ENCODE results near the gene NAB2.
A peak's percentile ranks its signal among the peaks of the same experiment; 100 is the strongest.

The NAB2 gene

GRCh38 chr12:57088354-57089270 lies at the start of gene NAB2:
TSS of gene NAB2 (plus strand) at chr12:57089114. CDS start at chr12:57089272, 158 bp downstream.
- H3K9ac ChIP-seq (ENCODE audit: low read length), result peak within 1 kb of the TSS; percentile 98
- H3K4me3 ChIP-seq (ENCODE audit: low read length), result peak within 1 kb of the TSS; percentile 94
- no peaks in the 10 kb centered on the region for H3K27me3 ChIP-seq (replicated peaks; ENCODE audit: control insufficient read depth, insufficient read depth, low read length)
- H3K9me3 ChIP-seq (ENCODE audit: control insufficient read depth, low read length), result no peaks in the 10 kb centered on the region
- DNase-seq (ENCODE audit: low read depth), result peak; percentile 99
- peaks cover 52% of the 10 kb centered on the region for H3K4me1 ChIP-seq (ENCODE audit: control insufficient read depth, insufficient read depth, low read length)
- peaks cover 26% of the 10 kb centered on the region for H3K36me3 ChIP-seq (ENCODE audit: control insufficient read depth, insufficient read depth, low read length, severe bottlenecking)

- no peak overlapping the region for H3K4me3 ChIP-seq (ENCODE audit: low read length)
- no peaks in the 10 kb centered on the region for H3K4me1 ChIP-seq (ENCODE audit: control insufficient read depth, insufficient read depth, low read length)
- no peak for DNase-seq (ENCODE audit: low read depth)
- no peak overlapping the region for H3K9ac ChIP-seq (ENCODE audit: low read length)
- H3K9me3 ChIP-seq (ENCODE audit: control insufficient read depth, low read length), result no peaks in the 10 kb centered on the region
- peaks cover 85% of the 10 kb centered on the region for H3K27me3 ChIP-seq (replicated peaks; ENCODE audit: control insufficient read depth, insufficient read depth, low read length)
- H3K36me3 ChIP-seq (ENCODE audit: control insufficient read depth, insufficient read depth, low read length, severe bottlenecking), result no peaks in the 10 kb centered on the region
Observed at GRCh38 chr12:57040211-57040610, 48.7 kb upstream of the NAB2 start.

DNA sequence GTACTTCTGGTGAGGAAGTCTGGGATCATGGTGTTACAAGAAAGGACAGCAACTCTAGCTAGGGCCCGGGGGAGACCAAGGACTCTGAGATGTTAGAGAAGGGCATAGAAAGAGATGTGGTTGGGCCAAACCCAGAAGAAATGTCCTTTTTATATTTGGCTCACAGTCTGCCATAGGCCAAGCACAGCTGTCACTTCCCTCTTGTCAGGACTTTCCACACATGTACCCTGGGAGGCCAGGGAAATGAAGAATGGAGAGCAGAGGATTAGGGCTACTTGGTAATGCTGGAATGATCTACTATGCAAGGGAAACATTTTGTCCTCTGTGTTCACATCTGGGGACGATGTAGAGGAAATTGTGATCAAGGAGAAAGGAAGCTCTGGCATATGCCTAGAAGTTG lies 48.2 kb upstream of the NAB2 start:
- no peaks in the 10 kb centered on the region for H3K36me3 ChIP-seq (ENCODE audit: control insufficient read depth, insufficient read depth, low read length, severe bottlenecking)
- H3K4me1 ChIP-seq (ENCODE audit: control insufficient read depth, insufficient read depth, low read length), result no peaks in the 10 kb centered on the region
- no peak overlapping the region for H3K4me3 ChIP-seq (ENCODE audit: low read length)
- H3K9ac ChIP-seq (ENCODE audit: low read length), result no peak overlapping the region
- no peaks in the 10 kb centered on the region for H3K9me3 ChIP-seq (ENCODE audit: control insufficient read depth, low read length)
- peaks cover 85% of the 10 kb centered on the region for H3K27me3 ChIP-seq (replicated peaks; ENCODE audit: control insufficient read depth, insufficient read depth, low read length)
- no peak for DNase-seq (ENCODE audit: low read depth)

DNA sequence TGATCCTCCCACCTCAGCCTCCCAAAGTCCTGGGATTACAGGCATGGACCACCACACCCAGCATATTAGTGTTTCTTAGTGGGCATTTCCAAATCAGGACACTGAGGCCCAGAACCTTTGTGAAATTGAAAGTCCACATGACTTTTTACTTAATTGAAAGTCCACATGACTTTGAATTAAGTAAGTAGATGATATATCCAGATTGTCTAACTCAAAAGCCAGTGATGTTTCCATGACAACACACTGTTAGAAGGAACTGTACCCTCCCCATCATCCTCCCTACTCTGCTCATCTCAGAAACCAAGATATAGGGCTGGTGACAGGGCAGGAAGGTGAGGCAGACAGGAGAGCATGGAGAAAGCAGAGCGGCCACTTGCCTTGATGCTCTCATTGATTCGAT lies 46.2 kb upstream of the NAB2 start:
- Histone ChIP-seq H3K27me3 (replicated peaks; ENCODE audit: control insufficient read depth, insufficient read depth, low read length) (peaks cover 90% of the 10 kb centered on the region), H3K4me3 (ENCODE audit: low read length) (no peak overlapping the region), H3K4me1 (ENCODE audit: control insufficient read depth, insufficient read depth, low read length) (no peaks in the 10 kb centered on the region), H3K9ac (ENCODE audit: low read length) (no peak overlapping the region), H3K36me3 (ENCODE audit: control insufficient read depth, insufficient read depth, low read length, severe bottlenecking) (no peaks in the 10 kb centered on the region), H3K9me3 (ENCODE audit: control insufficient read depth, low read length) (no peaks in the 10 kb centered on the region)
- no peak for DNase-seq (ENCODE audit: low read depth)

GRCh38 chr12:57044468-57044867 lies 44.4 kb upstream of the NAB2 start:
- no peaks in the 10 kb centered on the region for H3K9me3 ChIP-seq (ENCODE audit: control insufficient read depth, low read length)
- H3K27me3 ChIP-seq (replicated peaks; ENCODE audit: control insufficient read depth, insufficient read depth, low read length), result peaks cover 84% of the 10 kb centered on the region
- DNase-seq (ENCODE audit: low read depth), result no peak
- H3K9ac ChIP-seq (ENCODE audit: low read length), result no peak overlapping the region
- no peak overlapping the region for H3K4me3 ChIP-seq (ENCODE audit: low read length)
- H3K36me3 ChIP-seq (ENCODE audit: control insufficient read depth, insufficient read depth, low read length, severe bottlenecking), result no peaks in the 10 kb centered on the region
- no peaks in the 10 kb centered on the region for H3K4me1 ChIP-seq (ENCODE audit: control insufficient read depth, insufficient read depth, low read length)

DNA sequence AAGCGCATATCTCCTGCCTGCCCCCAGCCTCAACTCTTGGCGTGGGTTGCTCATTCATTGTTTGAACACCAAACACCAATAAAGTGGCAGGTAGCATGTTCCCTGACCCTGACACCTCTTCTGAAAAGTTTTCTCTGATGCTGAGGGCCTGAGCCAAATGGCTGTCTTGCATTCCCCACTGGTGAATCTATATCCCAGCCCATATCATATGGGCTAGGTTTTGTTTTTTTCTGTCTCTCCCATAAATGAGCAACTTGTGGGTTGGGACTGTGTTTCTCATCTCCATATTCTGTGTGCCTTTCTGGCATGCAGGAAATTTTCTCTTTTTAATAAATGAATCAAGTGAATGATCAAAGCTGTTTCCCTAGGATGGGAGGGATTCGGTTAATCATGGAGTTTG lies 44.0 kb upstream of the NAB2 start:
- Histone ChIP-seq H3K4me1 (ENCODE audit: control insufficient read depth, insufficient read depth, low read length) (no peaks in the 10 kb centered on the region), H3K9ac (ENCODE audit: low read length) (no peak overlapping the region), H3K27me3 (replicated peaks; ENCODE audit: control insufficient read depth, insufficient read depth, low read length) (peaks cover 84% of the 10 kb centered on the region), H3K9me3 (ENCODE audit: control insufficient read depth, low read length) (no peaks in the 10 kb centered on the region), H3K4me3 (ENCODE audit: low read length) (no peak overlapping the region), H3K36me3 (ENCODE audit: control insufficient read depth, insufficient read depth, low read length, severe bottlenecking) (no peaks in the 10 kb centered on the region)
- no peak for DNase-seq (ENCODE audit: low read depth)

- Histone ChIP-seq H3K36me3 (ENCODE audit: control insufficient read depth, insufficient read depth, low read length, severe bottlenecking) (no peaks in the 10 kb centered on the region), H3K4me1 (ENCODE audit: control insufficient read depth, insufficient read depth, low read length) (no peaks in the 10 kb centered on the region), H3K9me3 (ENCODE audit: control insufficient read depth, low read length) (no peaks in the 10 kb centered on the region), H3K9ac (ENCODE audit: low read length) (no peak overlapping the region), H3K4me3 (ENCODE audit: low read length) (no peak overlapping the region), H3K27me3 (replicated peaks; ENCODE audit: control insufficient read depth, insufficient read depth, low read length) (peaks cover 73% of the 10 kb centered on the region)
- no peak for DNase-seq (ENCODE audit: low read depth)
Observed at GRCh38 chr12:57046086-57046791, 42.7 kb upstream of the NAB2 start.

- DNase-seq (ENCODE audit: low read depth), result no peak
Observed at GRCh38 chr12:57046947-57047890, 41.7 kb upstream of the NAB2 start.

GRCh38 chr12:57047981-57048380 lies 40.9 kb upstream of the NAB2 start:
- H3K9ac ChIP-seq (ENCODE audit: low read length), result no peak overlapping the region
- H3K9me3 ChIP-seq (ENCODE audit: control insufficient read depth, low read length), result no peaks in the 10 kb centered on the region
- no peaks in the 10 kb centered on the region for H3K36me3 ChIP-seq (ENCODE audit: control insufficient read depth, insufficient read depth, low read length, severe bottlenecking)
- H3K27me3 ChIP-seq (replicated peaks; ENCODE audit: control insufficient read depth, insufficient read depth, low read length), result peaks cover 61% of the 10 kb centered on the region
- H3K4me3 ChIP-seq (ENCODE audit: low read length), result no peak overlapping the region
- DNase-seq (ENCODE audit: low read depth), result no peak
- no peaks in the 10 kb centered on the region for H3K4me1 ChIP-seq (ENCODE audit: control insufficient read depth, insufficient read depth, low read length)

More at GRCh38 chr12:57046947-57047890, 41.7 kb upstream of the NAB2 start:
- Histone ChIP-seq H3K27me3 (replicated peaks; ENCODE audit: control insufficient read depth, insufficient read depth, low read length) (peaks cover 67% of the 10 kb centered on the region), H3K4me3 (ENCODE audit: low read length) (no peak overlapping the region), H3K36me3 (ENCODE audit: control insufficient read depth, insufficient read depth, low read length, severe bottlenecking) (no peaks in the 10 kb centered on the region), H3K9ac (ENCODE audit: low read length) (no peak overlapping the region), H3K9me3 (ENCODE audit: control insufficient read depth, low read length) (no peaks in the 10 kb centered on the region), H3K4me1 (ENCODE audit: control insufficient read depth, insufficient read depth, low read length) (no peaks in the 10 kb centered on the region)

DNA sequence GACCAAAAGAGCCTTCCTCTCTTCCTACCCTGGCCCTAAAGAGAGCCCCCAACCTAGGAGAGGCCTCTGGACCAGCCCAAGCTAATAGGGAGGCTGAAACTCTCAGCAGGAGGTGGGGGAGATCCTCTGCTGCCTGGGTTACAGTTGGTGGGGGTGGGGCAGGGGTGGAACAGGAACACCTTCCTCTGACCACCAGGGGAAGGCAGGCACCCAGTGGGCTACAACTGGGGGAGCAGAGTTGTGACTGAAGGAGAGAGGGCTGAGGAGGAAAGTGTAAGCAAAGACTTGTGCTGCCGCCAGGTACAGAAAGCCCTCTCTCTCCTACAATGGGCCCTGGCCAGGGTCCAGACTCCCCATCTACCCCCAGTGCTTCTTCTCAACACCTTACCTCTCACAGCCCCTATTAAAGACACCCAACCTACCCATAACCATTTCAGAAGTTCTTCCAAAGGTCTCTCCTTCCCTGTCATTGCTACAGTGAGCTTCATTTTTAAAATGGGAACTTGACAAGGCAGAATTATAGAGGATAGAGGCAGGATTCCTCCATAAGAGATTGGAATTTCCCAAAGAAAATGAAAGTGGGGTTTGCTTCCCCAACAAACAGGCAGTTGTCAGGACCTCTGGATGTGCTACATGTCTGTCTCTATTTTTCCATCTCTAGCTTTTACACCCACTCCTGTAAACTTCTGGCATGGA lies 40.3 kb upstream of the NAB2 start:
- Histone ChIP-seq H3K9me3 (ENCODE audit: control insufficient read depth, low read length) (no peaks in the 10 kb centered on the region), H3K4me1 (ENCODE audit: control insufficient read depth, insufficient read depth, low read length) (no peaks in the 10 kb centered on the region), H3K4me3 (ENCODE audit: low read length) (no peak overlapping the region), H3K27me3 (replicated peaks; ENCODE audit: control insufficient read depth, insufficient read depth, low read length) (peaks cover 55% of the 10 kb centered on the region), H3K36me3 (ENCODE audit: control insufficient read depth, insufficient read depth, low read length, severe bottlenecking) (no peaks in the 10 kb centered on the region), H3K9ac (ENCODE audit: low read length) (no peak overlapping the region)
- no peak for DNase-seq (ENCODE audit: low read depth)

Data from adipocyte (in vitro differentiated cells).